ENCODE results near the gene HIPK2. TPM values are rescaled to one million over a fixed set of nuclear protein-coding genes. Genes with fewer than 3 reads are reported as not detected.

HIPK2 gene
- total RNA-seq, 4 donors from 2014 or later, result 16.6 to 60.2 (median 35.1) TPM

GRCh38 chr7:139738101-139738489 is 39.7 kb downstream of the HIPK2 start:
- TF ChIP-seq CTCF (IDR thresholded peaks at IDR 0.05) (no peak), POLR2A (IDR thresholded peaks at IDR 0.05) (no peak)
- H3K4me1 ChIP-seq, result peaks cover 0 to 38% (median 5%) of the 10 kb centered on the region in 4 donors
- H3K9me3 ChIP-seq, result no peaks in the 10 kb centered on the region
- H3K27ac ChIP-seq, result peak overlapping the region; percentile 2 to 58 (median 32)
- H3K27me3 ChIP-seq, result no peaks in the 10 kb centered on the region
- no peak for DNase-seq
- no peak overlapping the region for H3K4me3 ChIP-seq
- no peaks in the 10 kb centered on the region for H3K36me3 ChIP-seq

GRCh38 chr7:139737221-139738100 is 40.3 kb downstream of the HIPK2 start:
- Histone ChIP-seq H3K27ac (peak overlapping the region; percentile 2 to 58 (median 32)), H3K36me3 (no peaks in the 10 kb centered on the region), H3K4me3 (no peak overlapping the region), H3K4me1 (peaks cover 0 to 39% (median 5%) of the 10 kb centered on the region in 4 donors), H3K9me3 (no peaks in the 10 kb centered on the region), H3K27me3 (no peaks in the 10 kb centered on the region)
- no peak for TF ChIP-seq POLR2A (IDR thresholded peaks at IDR 0.05)
- TF ChIP-seq CTCF (IDR thresholded peaks at IDR 0.05), result no peak
- DNase-seq, result peak in 2 of 3 donors; percentile 53 to 65

GRCh38 chr7:139735912-139736595 is 41.7 kb downstream of the HIPK2 start:
- DNase-seq, result peak in 2 of 3 donors; percentile 17 to 45
- H3K9me3 ChIP-seq, result no peaks in the 10 kb centered on the region
- H3K4me3 ChIP-seq, result no peak overlapping the region
- H3K4me1 ChIP-seq, result peaks cover 0 to 44% (median 9%) of the 10 kb centered on the region in 4 donors
- no peaks in the 10 kb centered on the region for H3K27me3 ChIP-seq
- H3K36me3 ChIP-seq, result no peaks in the 10 kb centered on the region
- H3K27ac ChIP-seq, result peak overlapping the region in 1 of 4 donors; percentile 43
- no peak for TF ChIP-seq CTCF (IDR thresholded peaks at IDR 0.05)
- TF ChIP-seq POLR2A (IDR thresholded peaks at IDR 0.05), result no peak

- peaks cover 0 to 38% (median 12%) of the 10 kb centered on the region in 4 donors for H3K4me1 ChIP-seq
Observed at GRCh38 chr7:139735466-139735865, 42.3 kb downstream of the HIPK2 start.

More at GRCh38 chr7:139735466-139735865, 42.3 kb downstream of the HIPK2 start:
- Histone ChIP-seq H3K9me3 (no peaks in the 10 kb centered on the region), H3K36me3 (no peaks in the 10 kb centered on the region), H3K4me3 (no peak overlapping the region), H3K27me3 (no peaks in the 10 kb centered on the region), H3K27ac (peak overlapping the region in 1 of 4 donors; percentile 39)
- peak in 2 of 3 donors; percentile 9 to 41 for DNase-seq
- TF ChIP-seq POLR2A (IDR thresholded peaks at IDR 0.05), result no peak
- no peak for TF ChIP-seq CTCF (IDR thresholded peaks at IDR 0.05)
